ENCODE measurements around the gene SLC6A3. TPM values are rescaled to one million over a fixed set of nuclear protein-coding genes. Genes with fewer than 3 reads are reported as not detected.

The SLC6A3 gene
- total and polyA plus RNA-seq, 9 of the 15 experiments (the other 6 are each of a cell fraction or from before 2014, with no cell fraction given), result not detected

- TF ChIP-seq PBX2 (CRISPR knock-in tag; IDR thresholded peaks at IDR 0.05; ENCODE audit: low read depth), result no peak
- TF ChIP-seq PBX2 (tag; conservative IDR thresholded peaks at IDR 0.05; ENCODE audit: low read depth), result peak; percentile 48; the same call in 1 of the 2 replicates
- peak; percentile 59 for TF ChIP-seq SMC3 (conservative IDR thresholded peaks at IDR 0.05; ENCODE audit: insufficient read depth, low read depth, low read length)
- 0 out of 2 replicates have a peak, but pooled peaks have one; percentile 44 for TF ChIP-seq XRCC5 (IDR thresholded peaks at IDR 0.05; ENCODE audit: low read depth, low read length)
- no peak for TF ChIP-seq CBFB (CRISPR knock-in tag; IDR thresholded peaks at IDR 0.05)
- 0 out of 2 replicates have a peak, but pooled peaks have one; percentile 2 for TF ChIP-seq JUND (IDR thresholded peaks at IDR 0.05; ENCODE audit: borderline replicate concordance, low read depth, low read length)
- TF ChIP-seq JUND (tag; IDR thresholded peaks at IDR 0.05; ENCODE audit: borderline replicate concordance, low read depth, low read length), result no peak
- TF ChIP-seq CTBP1 (IDR thresholded peaks at IDR 0.05; ENCODE audit: borderline replicate concordance), result 0 out of 2 replicates have a peak, but pooled peaks have one; percentile 27
- TF ChIP-seq RB1 (IDR thresholded peaks at IDR 0.05; ENCODE audit: low read depth), result peak; percentile 72; the same call in 1 of the 2 replicates
- peak; percentile 13 for TF ChIP-seq MEIS2 (IDR thresholded peaks at IDR 0.05; ENCODE audit: partially characterized antibody)
- TF ChIP-seq CTCFL (IDR thresholded peaks at IDR 0.05; ENCODE audit: borderline replicate concordance, insufficient read depth, low read depth, low read length, poor library complexity, severe bottlenecking), result peak; percentile 20
Measured at GRCh38 chr5:1479581-1480188, 34.4 kb upstream of the SLC6A3 start (continued).
